Measurements from ENCODE around the gene RAVER2. TPM values are rescaled to one million over a fixed set of nuclear protein-coding genes. Genes with fewer than 3 reads are reported as not detected.

The RAVER2 gene
- total RNA-seq, 5 donors from 2014 or later (not counting 1 experiment from before 2014, with no cell fraction given): 0.76 to 2.2 (median 1.4) TPM

- H3K9me3 Mint-ChIP-seq: peaks cover 0 to 6% (median 3%) of the 10 kb centered on the region in 3 donors
- H3K4me1 Mint-ChIP-seq: no peaks in the 10 kb centered on the region
- POLR2A ChIA-PET: no interaction called here
- H3K36me3 Mint-ChIP-seq: no peaks in the 10 kb centered on the region
- Histone ChIP-seq H3K4me1 (ENCODE audit: control insufficient read depth in 1 of 2, extremely low read depth in 1 of 2, insufficient read depth in 2 of 2, low read length in 2 of 2) (no peaks in the 10 kb centered on the region), H3K36me3 (ENCODE audit: control insufficient read depth in 2 of 2, extremely low read depth in 1 of 2, insufficient read depth in 1 of 2, low read length in 1 of 2) (no peaks in the 10 kb centered on the region), H3K4me3 (ENCODE audit: control insufficient read depth in 1 of 2, extremely low read depth in 1 of 2, low read length in 1 of 2) (no peak overlapping the region), H3K9me3 (no peaks in the 10 kb centered on the region), H3K27me3 (replicated peaks in 1 of 2; ENCODE audit: control insufficient read depth in 2 of 2, extremely low read depth in 1 of 2, insufficient read depth in 2 of 2, low read length in 1 of 2) (no peaks in the 10 kb centered on the region), H3K27ac (ENCODE audit: low read length) (no peak overlapping the region)
- no peak overlapping the region for H3K4me3 Mint-ChIP-seq
- DNase-seq: no peak
- 75% methylated on average over 2 of the region's 2 CpGs for WGBS (ENCODE audit: insufficient coverage)
- ATAC-seq (replicated peaks in 1 of 4): no peak
- CTCF ChIA-PET: interaction anchor here in 1 of 2 donors (0.7 kb wide), 1 partner anchor 8 kb away, joined by 4 read pairs; no protein-coding TSS in a partner anchor
- H3K27ac Mint-ChIP-seq: no peak overlapping the region
- H3K27me3 Mint-ChIP-seq: peaks cover 22 to 27% of the 10 kb centered on the region in 2 donors
Measured at GRCh38 chr1:64703600-64703999, 41.3 kb upstream of the RAVER2 start.

- peaks cover 13 to 22% of the 10 kb centered on the region in 2 donors for H3K27me3 Mint-ChIP-seq
Measured at GRCh38 chr1:64705591-64705990, 39.3 kb upstream of the RAVER2 start.

GRCh38 chr1:64711266-64711665 is 33.6 kb upstream of the RAVER2 start:
- no peak overlapping the region for H3K4me3 Mint-ChIP-seq
- Histone ChIP-seq H3K4me1 (ENCODE audit: control insufficient read depth in 1 of 2, extremely low read depth in 1 of 2, insufficient read depth in 2 of 2, low read length in 2 of 2) (no peaks in the 10 kb centered on the region), H3K4me3 (ENCODE audit: control insufficient read depth in 1 of 2, extremely low read depth in 1 of 2, low read length in 1 of 2) (no peak overlapping the region), H3K27ac (ENCODE audit: low read length) (no peak overlapping the region), H3K36me3 (ENCODE audit: control insufficient read depth in 2 of 2, extremely low read depth in 1 of 2, insufficient read depth in 1 of 2, low read length in 1 of 2) (no peaks in the 10 kb centered on the region), H3K27me3 (replicated peaks in 1 of 2; ENCODE audit: control insufficient read depth in 2 of 2, extremely low read depth in 1 of 2, insufficient read depth in 2 of 2, low read length in 1 of 2) (peaks cover 0 to 7% of the 10 kb centered on the region in 2 experiments), H3K9me3 (no peaks in the 10 kb centered on the region)
- H3K9me3 Mint-ChIP-seq: no peaks in the 10 kb centered on the region
- POLR2A ChIA-PET: no interaction called here
- no peaks in the 10 kb centered on the region for H3K4me1 Mint-ChIP-seq
- no peak overlapping the region for H3K27ac Mint-ChIP-seq
- WGBS (ENCODE audit: insufficient coverage): no CpG with 5 or more reads among the region's 1 CpG
- peaks cover 0 to 17% of the 10 kb centered on the region in 2 donors for H3K27me3 Mint-ChIP-seq
- ATAC-seq (replicated peaks in 1 of 4) (no peak), DNase-seq (no peak)
- no peaks in the 10 kb centered on the region for H3K36me3 Mint-ChIP-seq
- CTCF ChIA-PET: no interaction called here

More at GRCh38 chr1:64705591-64705990, 39.3 kb upstream of the RAVER2 start:
- no peak overlapping the region for H3K4me3 ChIP-seq (ENCODE audit: control insufficient read depth in 1 of 2, extremely low read depth in 1 of 2, low read length in 1 of 2)
- no peak overlapping the region for H3K4me3 Mint-ChIP-seq
- H3K4me1 Mint-ChIP-seq: no peaks in the 10 kb centered on the region
- no peaks in the 10 kb centered on the region for H3K9me3 ChIP-seq
- H3K9me3 Mint-ChIP-seq: peaks cover 0 to 6% (median 3%) of the 10 kb centered on the region in 3 donors
- ATAC-seq (replicated peaks in 1 of 4) (no peak), DNase-seq (no peak)
- no peaks in the 10 kb centered on the region for H3K36me3 ChIP-seq (ENCODE audit: control insufficient read depth in 2 of 2, extremely low read depth in 1 of 2, insufficient read depth in 1 of 2, low read length in 1 of 2)
- no peaks in the 10 kb centered on the region for H3K36me3 Mint-ChIP-seq
- 89% methylated on average over 1 of the region's 1 CpG for WGBS (ENCODE audit: insufficient coverage)
- H3K27ac ChIP-seq (ENCODE audit: low read length): no peak overlapping the region
- H3K27me3 ChIP-seq (replicated peaks in 1 of 2; ENCODE audit: control insufficient read depth in 2 of 2, extremely low read depth in 1 of 2, insufficient read depth in 2 of 2, low read length in 1 of 2): no peaks in the 10 kb centered on the region
- no peaks in the 10 kb centered on the region for H3K4me1 ChIP-seq (ENCODE audit: control insufficient read depth in 1 of 2, extremely low read depth in 1 of 2, insufficient read depth in 2 of 2, low read length in 2 of 2)
- ChIA-PET POLR2A (no interaction called here), CTCF (no interaction called here)
- no peak overlapping the region for H3K27ac Mint-ChIP-seq

- peaks cover 0 to 8% of the 10 kb centered on the region in 2 experiments for H3K27me3 ChIP-seq (replicated peaks in 1 of 2; ENCODE audit: control insufficient read depth in 2 of 2, extremely low read depth in 1 of 2, insufficient read depth in 2 of 2, low read length in 1 of 2)
- Mint-ChIP-seq H3K9me3 (no peaks in the 10 kb centered on the region), H3K27ac (no peak overlapping the region), H3K4me3 (no peak overlapping the region), H3K27me3 (peaks cover 0 to 17% of the 10 kb centered on the region in 2 donors), H3K36me3 (no peaks in the 10 kb centered on the region), H3K4me1 (no peaks in the 10 kb centered on the region)
- WGBS (ENCODE audit: insufficient coverage): 89% methylated on average over 2 of the region's 2 CpGs
- POLR2A ChIA-PET: no interaction called here
- no peaks in the 10 kb centered on the region for H3K4me1 ChIP-seq (ENCODE audit: control insufficient read depth in 1 of 2, extremely low read depth in 1 of 2, insufficient read depth in 2 of 2, low read length in 2 of 2)
- DNase-seq: no peak
- no peaks in the 10 kb centered on the region for H3K36me3 ChIP-seq (ENCODE audit: control insufficient read depth in 2 of 2, extremely low read depth in 1 of 2, insufficient read depth in 1 of 2, low read length in 1 of 2)
- no peak overlapping the region for H3K27ac ChIP-seq (ENCODE audit: low read length)
- no peak overlapping the region for H3K4me3 ChIP-seq (ENCODE audit: control insufficient read depth in 1 of 2, extremely low read depth in 1 of 2, low read length in 1 of 2)
- H3K9me3 ChIP-seq: no peaks in the 10 kb centered on the region
- ATAC-seq (replicated peaks in 1 of 4): no peak
- CTCF ChIA-PET: interaction anchor here in 1 of 2 donors (0.6 kb wide), 2 partner anchors 9 to 62 kb away, joined by 3 to 4 read pairs; no protein-coding TSS in a partner anchor
Measured at GRCh38 chr1:64712049-64712448, 32.8 kb upstream of the RAVER2 start.

- CTCF ChIA-PET: interaction anchor here in 1 of 2 donors (0.6 kb wide), 2 partner anchors 54 to 274 kb away, joined by 3 to 6 read pairs; no protein-coding TSS in a partner anchor
- H3K4me1 Mint-ChIP-seq: no peaks in the 10 kb centered on the region
- no peaks in the 10 kb centered on the region for H3K4me1 ChIP-seq (ENCODE audit: control insufficient read depth in 1 of 2, extremely low read depth in 1 of 2, insufficient read depth in 2 of 2, low read length in 2 of 2)
- DNase-seq: no peak
- peaks cover 0 to 12% of the 10 kb centered on the region in 2 donors for H3K27me3 Mint-ChIP-seq
- H3K27me3 ChIP-seq (replicated peaks in 1 of 2; ENCODE audit: control insufficient read depth in 2 of 2, extremely low read depth in 1 of 2, insufficient read depth in 2 of 2, low read length in 1 of 2): peaks cover 0 to 12% of the 10 kb centered on the region in 2 experiments
- H3K27ac Mint-ChIP-seq: no peak overlapping the region
- POLR2A ChIA-PET: no interaction called here
- H3K9me3 Mint-ChIP-seq: peaks cover 7 to 12% (median 10%) of the 10 kb centered on the region in 3 donors
- H3K27ac ChIP-seq (ENCODE audit: low read length): no peak overlapping the region
- no peaks in the 10 kb centered on the region for H3K36me3 Mint-ChIP-seq
- no peaks in the 10 kb centered on the region for H3K9me3 ChIP-seq
- H3K36me3 ChIP-seq (ENCODE audit: control insufficient read depth in 2 of 2, extremely low read depth in 1 of 2, insufficient read depth in 1 of 2, low read length in 1 of 2): no peaks in the 10 kb centered on the region
- no peak overlapping the region for H3K4me3 Mint-ChIP-seq
- ATAC-seq (replicated peaks in 1 of 4): no peak
- 60% methylated on average over 1 of the region's 2 CpGs for WGBS (ENCODE audit: insufficient coverage)
- H3K4me3 ChIP-seq (ENCODE audit: control insufficient read depth in 1 of 2, extremely low read depth in 1 of 2, low read length in 1 of 2): no peak overlapping the region
Measured at GRCh38 chr1:64715186-64715585, 29.7 kb upstream of the RAVER2 start.

- H3K4me1 ChIP-seq (ENCODE audit: control insufficient read depth in 1 of 2, extremely low read depth in 1 of 2, insufficient read depth in 2 of 2, low read length in 2 of 2): no peaks in the 10 kb centered on the region
- no peak for ATAC-seq (replicated peaks in 1 of 4)
- H3K4me3 ChIP-seq (ENCODE audit: control insufficient read depth in 1 of 2, extremely low read depth in 1 of 2, low read length in 1 of 2): no peak overlapping the region
- H3K27me3 ChIP-seq (replicated peaks in 1 of 2; ENCODE audit: control insufficient read depth in 2 of 2, extremely low read depth in 1 of 2, insufficient read depth in 2 of 2, low read length in 1 of 2): peaks cover 0 to 7% of the 10 kb centered on the region in 2 experiments
- no peak overlapping the region for H3K4me3 Mint-ChIP-seq
- ChIA-PET CTCF (no interaction called here), POLR2A (no interaction called here)
- H3K36me3 Mint-ChIP-seq: no peaks in the 10 kb centered on the region
- H3K4me1 Mint-ChIP-seq: no peaks in the 10 kb centered on the region
- no peaks in the 10 kb centered on the region for H3K9me3 ChIP-seq
- peaks cover 7 to 12% (median 10%) of the 10 kb centered on the region in 3 donors for H3K9me3 Mint-ChIP-seq
- no peak for DNase-seq
- peaks cover 34 to 41% of the 10 kb centered on the region in 2 donors for H3K27me3 Mint-ChIP-seq
- H3K27ac ChIP-seq (ENCODE audit: low read length): no peak overlapping the region
- WGBS (ENCODE audit: insufficient coverage): no CpG with 5 or more reads among the region's 2 CpGs
- H3K36me3 ChIP-seq (ENCODE audit: control insufficient read depth in 2 of 2, extremely low read depth in 1 of 2, insufficient read depth in 1 of 2, low read length in 1 of 2): no peaks in the 10 kb centered on the region
- H3K27ac Mint-ChIP-seq: no peak overlapping the region
Measured at GRCh38 chr1:64721135-64721534, 23.7 kb upstream of the RAVER2 start.

Measured in T-cell (primary cell).